ENCODE data around the gene SLC26A4.

The SLC26A4 gene

DNA sequence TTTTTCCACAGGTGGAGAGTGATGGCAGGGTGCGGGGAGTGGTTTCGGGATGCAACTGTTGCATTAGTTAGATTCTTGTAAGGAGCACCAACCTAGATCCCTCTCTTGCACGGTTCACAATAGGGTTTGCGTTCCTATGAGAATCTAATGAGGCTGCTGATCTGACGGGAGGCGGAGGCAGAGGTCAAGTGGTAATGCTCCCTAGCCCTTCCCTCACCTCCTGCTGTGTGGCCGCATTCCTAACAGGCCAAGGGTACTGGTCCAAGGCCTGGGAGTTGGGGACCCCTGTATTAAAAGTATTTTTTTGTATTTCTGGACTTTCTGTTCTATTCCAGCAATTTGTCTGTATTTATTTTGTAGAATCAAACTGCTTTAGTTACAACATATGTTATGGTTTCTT is 90.5 kb downstream of the SLC26A4 start:
- no peak for DNase-seq (ENCODE audit: low read depth)

- DNase-seq (ENCODE audit: low read depth) = no peak
These were observed 94.0 kb downstream of the SLC26A4 start for GRCh38 chr7:107754642-107755041.

- DNase-seq (ENCODE audit: low read depth) = no peak
These were observed 98.0 kb downstream of the SLC26A4 start for GRCh38 chr7:107758667-107759066.

GRCh38 chr7:107767391-107767790 is 106.8 kb downstream of the SLC26A4 start:
- DNase-seq (ENCODE audit: low read depth) = no peak

All from EH (cell line).